HL-60/S4 treated with phorbol 12-myristate 13-acetate at 8.2 ng/mL for 4 days and 3 days (cell line): ENCODE data around the gene ZNF519.
"Not testable (repeated sequence)": the region's sequence is repeated elsewhere in the genome, so short reads cannot be mapped to it uniquely, and the experiment has no call there.

ENCODE experiments used
- in situ Hi-C: fragments of 300-500 bp; cut with MboI; formaldehyde crosslinking; loops from 2 replicates; pipeline ENCODE4 v1.15.0; 2022; ENCODE audit warnings: low sequenced_read_pairs

ZNF519 gene

GRCh38 chr18:14147935-14148865, 16.0 kb upstream of the ZNF519 start:
- in situ Hi-C loops = not testable (repeated sequence)

DNA sequence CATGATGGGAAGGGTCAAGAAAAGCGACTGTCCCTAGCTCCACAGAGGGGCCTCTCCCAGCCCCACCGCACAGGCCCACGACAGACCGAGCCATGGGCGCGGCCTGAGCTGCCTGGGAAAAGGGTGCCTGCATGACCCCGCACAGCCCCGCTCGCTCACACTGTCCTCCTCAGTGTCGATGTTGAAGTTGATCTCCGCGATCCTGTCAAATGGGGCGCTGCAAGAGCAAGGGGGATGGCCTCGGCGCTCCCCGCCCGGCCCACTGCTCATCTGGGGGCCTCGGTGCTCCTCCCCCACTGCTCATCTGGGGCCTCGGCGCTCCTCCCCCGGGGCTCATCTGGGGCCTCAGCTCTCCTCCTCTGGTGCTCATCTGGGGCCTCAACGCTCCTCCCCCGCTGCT, 14.5 kb upstream of the ZNF519 start:
- in situ Hi-C loops = not testable (repeated sequence)

GRCh38 chr18:14145581-14146338, 13.5 kb upstream of the ZNF519 start:
- in situ Hi-C loops = not testable (repeated sequence)

DNA sequence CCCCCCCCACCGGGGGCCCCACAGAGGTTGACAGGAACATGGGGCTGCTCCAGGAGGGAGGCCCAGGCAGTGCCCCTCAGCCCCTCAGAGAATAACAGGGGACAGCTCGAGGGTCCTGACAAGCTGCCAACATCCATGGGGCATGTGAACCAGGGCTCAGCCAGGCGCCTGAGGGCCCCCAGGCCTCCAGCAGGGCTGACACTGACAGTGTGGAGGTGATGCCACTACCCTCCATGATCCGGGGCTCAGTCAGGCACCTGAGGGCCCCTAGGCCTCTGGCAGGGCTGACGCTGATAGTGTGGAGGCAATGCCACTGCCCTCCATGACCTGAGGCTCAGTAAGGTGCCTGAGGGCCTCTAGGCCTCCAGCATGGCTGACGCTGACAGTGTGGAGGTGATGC, 12.8 kb upstream of the ZNF519 start:
- in situ Hi-C loops = not testable (repeated sequence)

DNA sequence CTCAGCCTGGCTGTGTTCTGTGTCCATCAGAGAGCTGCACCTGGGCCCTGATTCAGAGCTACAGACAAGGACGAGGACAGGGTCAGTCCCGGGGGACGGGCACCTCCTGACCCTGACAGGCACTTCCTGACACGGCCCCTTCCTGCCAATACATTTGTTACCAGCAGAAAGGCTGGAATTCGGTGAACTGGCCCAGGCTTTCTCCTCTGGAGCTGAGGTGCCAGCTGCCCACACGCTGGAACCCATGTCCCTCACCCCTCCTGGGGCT, 12.3 kb upstream of the ZNF519 start:
- in situ Hi-C loops = no loop called here

GRCh38 chr18:14143871-14144627, 11.8 kb upstream of the ZNF519 start:
- in situ Hi-C loops = not testable (repeated sequence)

GRCh38 chr18:14143396-14143795, 11.2 kb upstream of the ZNF519 start:
- in situ Hi-C loops = not testable (repeated sequence)

DNA sequence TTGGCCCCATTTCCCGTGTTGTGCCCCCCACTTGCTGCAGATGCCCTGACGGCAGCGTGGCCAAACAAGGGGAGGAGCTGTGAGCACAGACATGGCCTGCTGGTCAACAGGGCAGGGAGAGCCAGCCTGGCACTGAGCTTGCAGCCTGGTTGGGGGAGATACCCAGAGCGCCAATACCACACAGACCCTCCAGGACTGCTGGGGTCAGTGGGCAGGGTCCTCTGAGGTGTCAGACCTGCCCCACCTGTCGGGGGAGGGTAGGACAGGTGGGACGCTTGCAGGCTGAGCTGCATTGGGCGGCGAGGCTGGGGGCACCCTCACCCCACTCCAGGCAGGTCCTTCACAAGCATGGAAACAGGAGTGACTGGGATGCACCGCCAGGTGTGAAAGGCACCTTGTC, 9.9 kb upstream of the ZNF519 start:
- in situ Hi-C loops = not testable (repeated sequence)

- in situ Hi-C loops = not testable (repeated sequence)
Measured at GRCh38 chr18:14139583-14139982, 7.3 kb upstream of the ZNF519 start.

DNA sequence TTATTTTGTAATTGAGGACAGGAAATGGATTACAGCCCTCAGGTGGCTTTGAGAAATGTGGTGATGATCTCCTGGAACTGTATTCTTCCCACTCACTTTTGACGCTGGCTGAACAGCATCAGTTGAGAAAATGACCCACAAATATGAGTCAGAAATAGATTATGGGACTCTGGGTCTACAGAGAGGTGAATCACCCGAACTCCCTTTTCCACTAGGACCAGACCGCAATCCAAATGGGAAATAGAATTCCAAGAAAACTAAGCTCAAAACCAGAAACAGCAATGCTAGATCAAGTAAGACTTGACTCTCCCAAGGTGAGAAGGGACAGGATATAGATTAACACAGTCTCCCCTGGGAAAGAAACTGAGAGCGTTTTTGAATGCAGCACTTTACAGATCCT, 5.7 kb upstream of the ZNF519 start:
- in situ Hi-C loops = not testable (repeated sequence)

GRCh38 chr18:14131696-14132270, 452 bp downstream of the ZNF519 start:
- in situ Hi-C loops = not testable (repeated sequence)

DNA sequence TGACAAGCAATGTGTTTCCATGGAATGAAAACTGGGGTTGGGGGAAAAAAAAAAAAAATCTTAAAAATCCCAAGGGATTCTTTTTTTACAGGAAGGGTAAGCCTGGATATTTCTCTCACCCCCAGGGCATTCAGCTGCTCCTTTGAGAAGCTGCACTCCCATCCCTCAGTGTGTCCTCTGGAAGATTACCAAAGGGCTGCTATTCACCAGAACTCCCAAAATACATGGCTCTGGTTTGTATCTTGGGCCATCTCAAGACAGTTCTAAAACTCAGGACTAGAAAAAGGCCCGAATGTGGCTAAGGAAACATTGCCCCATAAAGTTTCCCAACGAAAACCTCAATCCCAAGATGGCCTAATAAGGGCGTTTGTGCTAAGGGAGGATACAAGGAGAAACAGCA, 1.4 kb downstream of the ZNF519 start:
- in situ Hi-C loops = not testable (repeated sequence)

- in situ Hi-C loops = no loop called here
Measured at GRCh38 chr18:14124689-14125088, 7.5 kb downstream of the ZNF519 start.

GRCh38 chr18:14122097-14122496, 10.1 kb downstream of the ZNF519 start:
- in situ Hi-C loops = no loop called here

DNA sequence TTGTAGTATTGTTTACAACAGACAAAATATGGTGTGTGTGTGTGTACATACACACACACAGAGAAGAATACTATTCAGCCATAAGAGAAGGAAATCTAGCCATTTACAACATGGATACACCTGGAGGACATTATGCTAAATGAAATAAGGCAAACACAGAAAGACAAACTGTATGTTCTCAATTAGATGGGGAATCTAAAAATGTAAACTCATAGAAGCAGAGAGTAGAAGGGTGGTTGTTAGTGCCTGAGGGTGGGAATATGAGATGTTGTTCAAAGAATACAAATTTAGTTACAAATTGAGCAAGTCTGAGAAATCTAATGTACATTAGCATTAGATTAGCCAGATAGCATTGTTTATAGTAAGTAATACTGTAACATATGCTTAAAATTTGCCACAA, 11.3 kb downstream of the ZNF519 start:
- in situ Hi-C loops = no loop called here

DNA sequence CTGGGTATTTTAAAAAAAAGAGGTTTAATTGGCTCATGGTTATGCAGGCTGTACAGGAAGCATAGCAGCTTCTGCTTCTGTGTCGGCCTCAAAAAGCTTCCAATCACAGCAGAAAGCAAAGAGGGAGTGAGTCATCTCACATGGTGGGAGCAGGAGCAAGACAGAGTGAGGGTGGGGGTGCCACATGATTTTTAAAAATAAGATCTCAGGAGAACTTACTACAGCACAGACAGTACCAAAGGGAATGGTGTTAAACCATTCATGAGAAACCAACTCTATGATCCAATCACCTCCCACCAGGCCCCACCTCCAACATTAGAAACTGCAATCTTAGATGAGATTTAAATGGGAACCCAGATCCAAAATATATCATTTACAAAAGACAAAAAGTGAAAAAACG, 14.6 kb downstream of the ZNF519 start:
- in situ Hi-C loops = no loop called here

DNA sequence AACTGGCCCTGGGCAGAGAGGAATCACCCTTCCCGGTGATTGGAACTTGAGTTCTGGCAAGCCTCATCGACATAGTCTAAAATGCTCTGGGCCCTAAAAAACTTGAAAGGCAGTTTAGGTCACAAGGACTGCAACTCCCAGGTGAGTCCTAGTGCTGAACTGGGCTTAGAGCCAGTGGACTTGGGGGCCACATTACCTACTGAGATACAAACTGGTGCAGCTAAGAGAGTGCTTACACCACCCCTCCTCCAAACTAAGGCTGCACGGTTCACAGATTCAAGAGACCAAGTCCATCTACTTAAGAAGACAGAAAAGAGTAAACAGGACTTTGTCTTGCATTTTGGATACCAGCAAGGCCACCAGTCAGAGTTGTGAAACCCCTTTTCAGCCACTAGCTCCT, 25.3 kb downstream of the ZNF519 start:
- in situ Hi-C loops = no loop called here

- in situ Hi-C loops = no loop called here
Measured at GRCh38 chr18:14104906-14105748, 27.1 kb downstream of the ZNF519 start.

DNA sequence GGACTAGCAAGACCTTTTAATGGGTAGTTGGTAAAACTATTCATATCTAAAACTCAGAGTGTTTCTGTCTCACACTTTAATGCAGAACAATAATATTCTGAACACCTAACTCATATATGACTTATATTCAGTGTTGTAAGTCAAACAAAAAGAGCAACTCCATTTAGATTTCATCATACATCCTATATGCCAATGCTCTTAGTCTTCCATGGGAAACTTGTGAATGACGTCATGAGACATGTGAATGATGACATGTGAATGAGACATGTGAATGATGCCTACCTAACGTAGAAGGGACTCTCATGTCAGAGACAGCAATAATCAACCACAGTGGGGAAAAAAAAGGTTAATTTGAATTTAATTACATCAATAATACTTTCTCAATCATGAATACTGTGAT, 28.0 kb downstream of the ZNF519 start:
- in situ Hi-C loops = no loop called here
